ENCODE measurements around the gene TBC1D14. TPM values are rescaled to one million over a fixed set of nuclear protein-coding genes. Genes with fewer than 3 reads are reported as not detected.

Gene TBC1D14
- total and polyA plus RNA-seq, 9 of the 15 experiments (the other 6 are each of a cell fraction or from before 2014, with no cell fraction given) = 2.1 to 59.6 (median 44.8) TPM

DNA sequence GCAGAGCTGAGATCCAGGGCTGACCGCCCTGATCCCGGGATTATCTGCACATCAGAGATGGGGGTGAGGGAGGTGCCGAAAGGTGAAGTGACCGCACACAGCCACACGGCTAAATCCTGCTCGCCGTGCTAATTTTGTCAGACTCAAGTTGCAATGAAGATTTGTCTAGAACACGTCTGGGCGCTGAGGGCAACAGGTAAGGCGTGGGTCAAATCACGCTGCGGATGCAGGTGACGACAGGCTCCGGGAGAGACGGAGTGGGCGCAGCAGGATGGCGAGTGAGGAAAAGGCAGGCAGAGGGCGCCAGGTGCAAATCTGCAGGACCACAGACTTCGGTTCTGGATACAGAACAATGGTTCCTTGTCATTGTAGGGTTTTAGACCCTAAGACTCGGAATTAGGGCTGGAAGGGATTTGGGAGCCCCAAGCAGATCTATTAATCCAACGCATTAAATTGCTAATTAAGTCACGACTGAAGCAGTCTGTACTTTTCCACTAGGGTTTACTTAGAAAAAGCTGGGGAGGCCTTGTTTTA is 1.9 kb upstream of the TBC1D14 start (continued):
- no peak for TF ChIP-seq ZNF143 (CRISPR knock-in tag; IDR thresholded peaks at IDR 0.05)
- TF ChIP-seq ZNF583 (CRISPR knock-in tag; IDR thresholded peaks at IDR 0.05) = 0 out of 2 replicates have a peak, but pooled peaks have one; percentile 20
- TF ChIP-seq PTTG1 (tag; IDR thresholded peaks at IDR 0.05; ENCODE audit: low read depth) = no peak
- peak; percentile 69 for TF ChIP-seq REST (IDR thresholded peaks at IDR 0.05; ENCODE audit: borderline replicate concordance)
- no peak for TF ChIP-seq REST (CRISPR knock-in tag; IDR thresholded peaks at IDR 0.05; ENCODE audit: low read depth)
- TF ChIP-seq ZEB2 (IDR thresholded peaks at IDR 0.05) = 0 out of 2 replicates have a peak, but pooled peaks have one; percentile 36
- TF ChIP-seq, protein P1, sequence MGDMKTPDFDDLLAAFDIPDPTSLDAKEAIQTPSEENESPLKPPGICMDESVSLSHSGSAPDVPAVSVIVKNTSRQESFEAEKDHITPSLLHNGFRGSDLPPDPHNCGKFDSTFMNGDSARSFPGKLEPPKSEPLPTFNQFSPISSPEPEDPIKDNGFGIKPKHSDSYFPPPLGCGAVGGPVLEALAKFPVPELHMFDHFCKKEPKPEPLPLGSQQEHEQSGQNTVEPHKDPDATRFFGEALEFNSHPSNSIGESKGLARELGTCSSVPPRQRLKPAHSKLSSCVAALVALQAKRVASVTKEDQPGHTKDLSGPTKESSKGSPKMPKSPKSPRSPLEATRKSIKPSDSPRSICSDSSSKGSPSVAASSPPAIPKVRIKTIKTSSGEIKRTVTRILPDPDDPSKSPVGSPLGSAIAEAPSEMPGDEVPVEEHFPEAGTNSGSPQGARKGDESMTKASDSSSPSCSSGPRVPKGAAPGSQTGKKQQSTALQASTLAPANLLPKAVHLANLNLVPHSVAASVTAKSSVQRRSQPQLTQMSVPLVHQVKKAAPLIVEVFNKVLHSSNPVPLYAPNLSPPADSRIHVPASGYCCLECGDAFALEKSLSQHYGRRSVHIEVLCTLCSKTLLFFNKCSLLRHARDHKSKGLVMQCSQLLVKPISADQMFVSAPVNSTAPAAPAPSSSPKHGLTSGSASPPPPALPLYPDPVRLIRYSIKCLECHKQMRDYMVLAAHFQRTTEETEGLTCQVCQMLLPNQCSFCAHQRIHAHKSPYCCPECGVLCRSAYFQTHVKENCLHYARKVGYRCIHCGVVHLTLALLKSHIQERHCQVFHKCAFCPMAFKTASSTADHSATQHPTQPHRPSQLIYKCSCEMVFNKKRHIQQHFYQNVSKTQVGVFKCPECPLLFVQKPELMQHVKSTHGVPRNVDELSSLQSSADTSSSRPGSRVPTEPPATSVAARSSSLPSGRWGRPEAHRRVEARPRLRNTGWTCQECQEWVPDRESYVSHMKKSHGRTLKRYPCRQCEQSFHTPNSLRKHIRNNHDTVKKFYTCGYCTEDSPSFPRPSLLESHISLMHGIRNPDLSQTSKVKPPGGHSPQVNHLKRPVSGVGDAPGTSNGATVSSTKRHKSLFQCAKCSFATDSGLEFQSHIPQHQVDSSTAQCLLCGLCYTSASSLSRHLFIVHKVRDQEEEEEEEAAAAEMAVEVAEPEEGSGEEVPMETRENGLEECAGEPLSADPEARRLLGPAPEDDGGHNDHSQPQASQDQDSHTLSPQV (IDR thresholded peaks at IDR 0.05) = peak; percentile 22; the same call in 1 of the 2 replicates
- no peak for TF ChIP-seq ILK (tag; IDR thresholded peaks at IDR 0.05; ENCODE audit: borderline replicate concordance, low read depth)
- TF ChIP-seq SMC3 (conservative IDR thresholded peaks at IDR 0.05; ENCODE audit: insufficient read depth, low read depth, low read length) = peak; percentile 30; the same call in 1 of the 2 replicates
- TF ChIP-seq RCOR1 (IDR thresholded peaks at IDR 0.05; ENCODE audit: borderline replicate concordance in 1 of 2, low read depth in 2 of 2, low read length in 2 of 2) = peak in 1 of 2 experiments; percentile 51; a peak in 1 of 4 replicates
- TF ChIP-seq PTRF (tag; IDR thresholded peaks at IDR 0.05) = no peak
- 0 out of 2 replicates have a peak, but pooled peaks have one; percentile 26 for TF ChIP-seq CREM (IDR thresholded peaks at IDR 0.05; ENCODE audit: low read depth)
- no peak for TF ChIP-seq HNRNPUL1 (IDR thresholded peaks at IDR 0.05; ENCODE audit: low read length)

All from K562 (cell line).